Right lobe of liver (tissue), 6 donors: ENCODE results near the gene OPCML. TPM values are rescaled to one million over a fixed set of nuclear protein-coding genes. Genes with fewer than 3 reads are reported as not detected.

Experiments used
- ATAC-seq, 4 donors: fragments of 200-7000 bp; cut with Tn5 transposase; one replicate each; pipeline ENCODE4 v1.9.1; 2020; ENCODE audit warnings: mild to moderate bottlenecking in 4 of 4, moderate library complexity in 4 of 4
- DNase-seq, 3 donors: peaks; one replicate each; pipeline ENCODE4 v3.0.0-alpha.2; 2020
- H3K27ac ChIP-seq, 3 donors: fragments of 200-600 bp; one replicate each; pipeline ENCODE4 v1.8.0; 2022
- H3K27me3 ChIP-seq, 2 donors: fragments of 200-600 bp; one replicate each; pipeline ENCODE4 v1.8.0; 2022
- H3K36me3 ChIP-seq, 4 donors: fragments of 200-600 bp; sonication (generic) in 1 of 4; one replicate each; pipeline versions ENCODE4 v1.5.1 to v1.8.0; 2017 to 2022; ENCODE audit warnings: control low read depth in 1 of 4
- H3K4me1 ChIP-seq, 4 donors: fragments of 200-600 bp; sonication (generic) in 1 of 4; one replicate each; pipeline versions ENCODE4 v1.5.1 to v1.8.0; 2017 to 2022; ENCODE audit warnings: control low read depth in 1 of 4
- H3K4me3 ChIP-seq, 3 donors: fragments of 200-600 bp; one replicate each; pipeline ENCODE4 v1.8.0; 2022
- H3K9me3 ChIP-seq, 4 donors: fragments of 200-600 bp; sonication (generic) in 1 of 4; one replicate each; pipeline versions ENCODE4 v1.5.1 to v1.8.0; 2017 to 2022; ENCODE audit warnings: control low read depth in 1 of 4
- CTCF ChIP-seq, 4 donors: fragments of 200-600 bp in 3 of 4; fragments of 450-650 bp in 1 of 4; IDR thresholded peaks; one replicate each; pipeline versions ENCODE4 v1.5.1 to v1.8.0; 2016 to 2022; ENCODE audit warnings: antibody characterized with exemption in 4 of 4, mild to moderate bottlenecking in 2 of 4
- POLR2A ChIP-seq: fragments of 450-650 bp; IDR thresholded peaks from one replicate; pipeline ENCODE4 v1.6.1; 2017; ENCODE audit warnings: antibody characterized with exemption, mild to moderate bottlenecking
- WGBS: methylation state at CpG from one replicate; pipeline ENCODE4 v1.1.6; 2018; ENCODE audit warnings: low coverage, low lambda C conversion rate; ENCODE audit not compliant: insufficient coverage; ENCODE audit errors: missing lambda C conversion rate; 5-methylcytosine and 5-hydroxymethylcytosine counted together
- intact Hi-C, 2 donors: fragments of 100-400 bp; cut with DNase I; formaldehyde crosslinking; loops; one replicate each; pipeline versions ENCODE4 v1.11.2 to v1.14.1; 2022
- total RNA-seq, 6 experiments: library from RNA; depleted of rRNA in 2 of 6; stranded (reverse); fragments of >200 nt in 2 of 6; fragmentation: NEBNext Ultra II Directional in 3 of 6; extraction: Animal tissue kit (Norgen Biotek cat#: 25700) in 3 of 6; gene quantifications; one replicate each; pipeline versions ENCODE4 v1.1.0 to v1.2.4, GENCODE V29; 2016 to 2023
- donor health status: DM: no; HTN: yes; CAD: no.
- donor health status: DM: no; HTN: no; CAD: no.
- donor health status: DM: no; HTN: no; CAD: no.
- donor health status: DM: no; HTN: yes; CAD: no.
- donor health status: DM: no; HTN: yes; CAD: no.

OPCML gene
- total RNA-seq, 6 experiments from 2014 or later = 0.11 TPM; not detected in 5

DNA sequence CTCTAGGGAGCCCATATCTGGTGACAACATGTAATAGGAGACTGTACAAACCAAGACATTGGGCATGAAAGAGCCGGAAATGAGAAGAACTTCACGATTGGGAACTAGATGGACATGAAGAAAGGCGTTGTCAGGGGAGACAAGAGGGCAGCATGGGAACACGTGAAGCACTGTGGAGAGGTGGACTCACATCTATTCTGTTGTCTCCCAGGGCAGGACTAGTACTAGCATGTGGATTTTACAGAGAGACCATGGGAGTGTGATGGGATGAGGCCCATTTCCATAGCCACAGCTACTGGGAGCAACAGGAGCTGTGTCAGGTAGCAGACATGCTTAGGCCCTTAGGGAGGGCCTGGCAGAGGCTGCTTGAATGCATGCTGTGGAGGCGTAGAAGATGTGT lies 333.9 kb downstream of the OPCML start:
- Histone ChIP-seq H3K27me3 (no peaks in the 10 kb centered on the region), H3K36me3 (no peaks in the 10 kb centered on the region), H3K4me1 (no peaks in the 10 kb centered on the region), H3K27ac (no peak overlapping the region), H3K4me3 (no peak overlapping the region), H3K9me3 (no peaks in the 10 kb centered on the region)
- intact Hi-C loops = no loop called here
- 29% methylated on average over 4 of the region's 5 CpGs for WGBS
- TF ChIP-seq CTCF (IDR thresholded peaks at IDR 0.05) = no peak
- no peak for TF ChIP-seq POLR2A
- no peak for ATAC-seq
- no peak for DNase-seq

GRCh38 chr11:133197425-133197824 lies 334.9 kb downstream of the OPCML start:
- no peak for DNase-seq
- Histone ChIP-seq H3K27me3 (no peaks in the 10 kb centered on the region), H3K36me3 (no peaks in the 10 kb centered on the region), H3K9me3 (no peaks in the 10 kb centered on the region), H3K4me1 (no peaks in the 10 kb centered on the region), H3K27ac (no peak overlapping the region), H3K4me3 (no peak overlapping the region)
- TF ChIP-seq POLR2A (no peak), CTCF (IDR thresholded peaks at IDR 0.05) (no peak)
- WGBS = 54% methylated on average over 4 of the region's 4 CpGs
- intact Hi-C loops = no loop called here
- no peak for ATAC-seq

DNA sequence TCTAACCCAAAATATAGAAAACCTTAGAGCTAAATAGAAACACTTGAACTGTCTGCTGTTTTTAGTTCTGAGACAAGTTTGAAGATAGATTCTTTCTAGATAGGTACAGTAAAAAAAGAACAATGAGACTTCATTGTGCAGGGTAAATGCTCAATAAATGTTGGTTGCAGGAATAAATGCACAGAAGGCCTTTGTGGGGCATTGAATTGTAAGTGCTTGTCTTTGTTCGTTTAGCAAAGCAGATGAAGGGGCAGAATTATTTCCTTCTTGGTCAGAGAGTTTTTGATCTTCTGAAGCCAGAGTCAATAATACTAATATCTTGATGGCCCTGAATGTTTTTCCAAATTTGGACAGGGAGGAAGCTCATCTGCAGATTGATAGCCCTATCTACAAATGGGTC lies 340.4 kb downstream of the OPCML start:
- Histone ChIP-seq H3K4me3 (no peak overlapping the region), H3K27me3 (no peaks in the 10 kb centered on the region), H3K27ac (no peak overlapping the region), H3K36me3 (no peaks in the 10 kb centered on the region), H3K4me1 (no peaks in the 10 kb centered on the region), H3K9me3 (no peaks in the 10 kb centered on the region)
- ATAC-seq = no peak
- intact Hi-C loops = no loop called here
- no peak for DNase-seq
- 40% methylated on average over 1 of the region's 1 CpG for WGBS
- TF ChIP-seq CTCF (IDR thresholded peaks at IDR 0.05) (no peak), POLR2A (no peak)

DNA sequence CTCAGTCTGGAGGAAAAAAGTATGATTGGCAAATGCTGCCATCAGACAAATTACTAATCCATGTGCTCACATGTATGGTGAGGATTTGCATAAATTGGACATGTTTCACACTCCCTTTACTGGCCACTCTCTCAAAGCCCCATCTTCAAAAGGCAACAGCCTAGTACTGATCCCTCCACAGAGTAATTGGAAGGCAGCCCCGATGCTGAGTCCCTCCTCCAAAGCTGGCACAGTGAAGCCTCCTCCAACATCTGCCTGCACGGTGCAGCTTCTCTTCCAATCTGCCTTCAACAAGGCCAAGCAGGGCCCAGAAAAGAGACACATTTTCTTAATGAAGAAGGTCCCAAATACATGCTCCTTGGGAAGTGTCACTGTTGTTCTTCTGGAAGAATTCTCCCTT lies 350.6 kb downstream of the OPCML start:
- no CpG with 5 or more reads among the region's 2 CpGs for WGBS
- no peaks in the 10 kb centered on the region for H3K4me1 ChIP-seq

More for the DNA sequence above, 350.6 kb downstream of the OPCML start:
- no peak for TF ChIP-seq CTCF (IDR thresholded peaks at IDR 0.05)
- TF ChIP-seq POLR2A = no peak
- intact Hi-C loops = no loop called here
- Histone ChIP-seq H3K36me3 (no peaks in the 10 kb centered on the region), H3K4me3 (no peak overlapping the region), H3K27ac (no peak overlapping the region), H3K27me3 (no peaks in the 10 kb centered on the region), H3K9me3 (no peaks in the 10 kb centered on the region)
- no peak for DNase-seq
- no peak for ATAC-seq
